Measurements from ENCODE around the gene SMIM41. TPM values are rescaled to one million over a fixed set of nuclear protein-coding genes. Genes with fewer than 3 reads are reported as not detected.

Gene SMIM41
- total RNA-seq, 1 donor from 2014 or later, result not detected

DNA sequence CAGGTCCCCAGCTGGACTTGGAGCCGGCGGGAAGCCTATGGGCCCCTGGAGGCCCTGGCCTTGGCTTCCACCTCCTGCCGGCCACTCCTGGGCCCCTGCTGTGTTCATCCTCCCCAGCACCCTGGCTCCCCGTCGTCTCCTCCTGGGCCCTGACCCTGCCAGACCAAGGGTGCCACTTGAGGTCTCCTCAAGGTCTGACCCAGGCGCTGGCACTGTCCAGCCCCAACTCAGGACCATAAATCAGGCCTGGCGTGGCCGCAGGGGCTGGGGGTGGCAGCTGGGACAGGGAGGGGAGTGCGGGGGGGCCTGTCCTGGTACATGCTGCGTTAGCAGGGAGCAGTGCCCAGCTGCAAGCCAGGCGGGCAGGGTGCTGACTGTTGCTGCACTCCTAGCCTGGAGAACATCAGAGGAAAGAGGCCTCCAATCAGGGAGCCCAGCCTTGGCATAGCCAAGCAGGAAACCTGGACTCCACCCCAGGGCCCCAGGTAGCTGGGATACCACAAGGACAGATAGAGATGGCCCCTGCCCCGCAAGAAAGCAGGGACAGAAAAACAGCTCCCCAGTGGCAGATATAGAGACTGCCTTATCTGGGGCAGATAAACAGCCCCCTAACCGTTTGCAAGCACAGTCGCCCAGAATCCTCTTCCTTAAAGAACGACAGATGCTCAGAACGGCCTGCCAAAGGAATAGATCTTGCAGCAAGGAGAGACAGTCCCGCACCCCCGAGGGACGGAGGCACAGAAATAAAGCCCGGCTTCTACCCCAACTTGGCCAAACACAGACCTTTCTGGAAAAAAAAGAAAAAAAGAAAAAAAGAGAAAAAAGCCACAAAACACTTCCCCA, 16.2 kb upstream of the SMIM41 start:
- DNase-seq, result no peak

GRCh38 chr12:52063981-52064649, 15.4 kb upstream of the SMIM41 start:
- DNase-seq, result peak; percentile 30

DNA sequence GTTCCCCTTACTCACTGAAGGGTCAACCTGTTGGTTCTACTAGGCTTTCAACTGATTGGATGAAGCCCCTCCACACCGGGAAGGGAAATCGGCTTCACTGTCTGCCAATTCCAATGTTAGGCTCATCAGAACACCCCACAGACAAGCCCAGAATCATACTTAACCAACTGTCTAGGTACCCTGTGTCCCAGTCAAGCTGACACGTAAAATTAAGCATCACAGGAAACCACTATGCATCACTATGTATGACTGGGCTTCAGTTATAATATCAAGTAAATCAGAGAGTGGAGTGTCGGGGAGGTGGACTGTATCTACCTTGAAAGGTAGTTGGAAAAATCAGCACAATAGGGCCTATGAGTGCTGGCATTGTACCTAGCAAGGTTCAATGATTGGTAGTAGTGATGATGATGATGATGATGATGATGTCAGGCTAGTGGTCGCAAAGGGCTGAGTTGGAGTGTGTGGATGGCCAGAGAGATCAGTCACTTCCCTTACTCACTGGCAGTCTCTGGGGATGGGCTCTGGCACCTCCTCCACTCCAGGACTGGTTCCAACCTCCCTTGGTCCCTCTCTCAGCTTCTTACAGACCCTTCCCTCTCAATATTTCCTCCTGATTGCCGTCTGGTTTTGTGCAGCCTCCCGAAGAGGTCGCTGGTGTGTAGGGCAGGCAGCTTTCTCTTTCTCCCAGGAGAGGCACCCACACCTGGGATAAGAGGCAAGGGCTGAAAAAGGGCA, 13.0 kb upstream of the SMIM41 start:
- no peak for DNase-seq

DNA sequence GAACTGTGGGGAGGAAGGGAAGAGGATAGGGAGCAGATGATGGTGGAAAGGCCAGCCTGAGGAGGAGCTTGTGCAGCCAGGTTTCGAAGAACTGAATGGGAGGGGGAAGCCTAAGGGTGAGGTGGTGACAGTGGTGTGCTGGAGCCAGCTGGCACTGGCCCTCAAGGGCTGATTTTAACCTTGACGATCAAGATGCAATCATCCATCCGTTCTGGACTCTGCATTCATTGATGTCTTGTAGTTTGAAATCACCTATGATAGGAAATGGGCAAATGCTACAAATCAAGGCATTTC, 12.5 kb upstream of the SMIM41 start:
- DNase-seq, result no peak

DNA sequence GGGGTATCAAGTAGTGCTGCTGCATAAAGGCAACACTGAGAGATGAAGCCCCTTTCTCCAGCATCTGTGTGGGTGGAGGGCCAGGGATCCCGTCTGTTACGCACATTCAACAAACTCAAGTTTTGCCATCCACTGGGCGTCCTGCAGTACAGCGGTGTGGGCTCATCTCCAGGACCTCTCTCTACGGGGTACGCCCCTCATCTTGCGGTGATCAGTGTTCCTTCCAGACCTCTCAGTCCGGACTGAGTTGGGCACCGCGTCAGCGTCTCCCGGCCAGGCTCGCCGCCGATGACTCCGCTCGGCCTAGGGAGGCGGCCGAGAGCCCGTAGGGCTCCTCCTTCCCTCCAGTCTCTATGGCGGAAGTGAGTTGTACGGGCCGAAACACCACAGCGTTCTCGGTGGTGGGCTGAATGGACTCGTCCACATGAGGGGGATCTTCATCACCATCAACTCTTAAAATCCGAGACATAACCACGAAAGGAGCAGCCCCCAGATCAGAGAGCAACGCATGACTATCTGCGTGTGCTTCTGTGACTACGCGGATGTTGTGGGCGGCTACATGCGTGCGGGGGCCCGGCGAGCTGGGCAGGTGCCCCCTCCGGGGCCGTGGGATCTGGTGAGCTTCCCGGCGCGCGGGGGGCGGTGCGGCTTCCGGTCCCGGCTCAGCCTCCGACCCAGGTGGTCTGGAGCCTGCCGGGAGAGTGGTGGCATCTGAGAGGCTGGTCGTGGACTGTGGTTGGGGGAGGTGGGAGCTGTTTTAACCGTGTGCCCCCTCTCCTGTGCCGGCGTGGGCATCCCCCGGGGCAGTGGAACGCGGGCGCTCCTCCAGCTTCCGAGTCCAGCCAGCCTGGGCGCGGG, 9.9 kb upstream of the SMIM41 start, which contains the start of gene ATG101:
Gene ATG101, plus strand, starts transcription at position 652 of the 858 bp plus-strand sequence. CDS start 3,673 bp downstream, outside the sequence.
- peak; percentile 97 for DNase-seq

- DNase-seq, result no peak
Measured at GRCh38 chr12:52070185-52070925, 9.1 kb upstream of the SMIM41 start.

DNA sequence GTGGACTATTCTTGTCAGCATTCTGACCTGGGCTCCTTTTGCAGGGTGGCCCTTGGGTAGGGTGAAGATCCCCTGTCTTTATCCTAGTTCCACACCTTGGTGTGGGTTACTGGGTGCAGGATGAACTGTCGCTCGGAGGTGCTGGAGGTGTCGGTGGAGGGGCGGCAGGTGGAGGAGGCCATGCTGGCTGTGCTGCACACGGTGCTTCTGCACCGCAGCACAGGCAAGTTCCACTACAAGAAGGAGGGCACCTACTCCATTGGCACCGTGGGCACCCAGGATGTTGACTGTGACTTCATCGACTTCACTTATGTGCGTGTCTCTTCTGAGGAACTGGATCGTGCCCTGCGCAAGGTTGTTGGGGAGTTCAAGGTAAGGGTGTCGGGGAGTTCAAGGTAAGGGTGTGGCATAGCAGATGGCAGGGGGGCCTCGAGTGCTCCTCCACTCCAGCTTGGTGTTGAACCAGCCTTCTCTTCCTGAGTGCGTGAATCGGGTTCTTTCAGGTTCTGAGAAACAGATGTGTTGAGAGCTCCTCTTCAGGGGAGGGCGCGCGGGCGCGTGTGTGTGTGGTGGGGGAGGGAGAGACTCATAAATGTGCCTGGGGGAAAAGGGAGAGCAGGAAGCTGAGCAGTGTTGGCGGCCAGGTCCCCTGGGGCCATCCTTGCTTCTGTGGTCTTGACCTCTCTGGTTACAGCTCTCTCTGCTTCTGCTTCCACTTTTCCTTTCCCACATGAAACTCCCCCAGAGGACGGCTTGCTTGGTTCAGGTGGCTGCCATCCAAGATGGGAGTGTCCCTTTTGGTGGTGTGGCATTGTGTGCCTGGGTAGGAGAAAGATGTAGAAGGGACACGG, 5.7 kb upstream of the SMIM41 start:
- DNase-seq, result no peak

DNA sequence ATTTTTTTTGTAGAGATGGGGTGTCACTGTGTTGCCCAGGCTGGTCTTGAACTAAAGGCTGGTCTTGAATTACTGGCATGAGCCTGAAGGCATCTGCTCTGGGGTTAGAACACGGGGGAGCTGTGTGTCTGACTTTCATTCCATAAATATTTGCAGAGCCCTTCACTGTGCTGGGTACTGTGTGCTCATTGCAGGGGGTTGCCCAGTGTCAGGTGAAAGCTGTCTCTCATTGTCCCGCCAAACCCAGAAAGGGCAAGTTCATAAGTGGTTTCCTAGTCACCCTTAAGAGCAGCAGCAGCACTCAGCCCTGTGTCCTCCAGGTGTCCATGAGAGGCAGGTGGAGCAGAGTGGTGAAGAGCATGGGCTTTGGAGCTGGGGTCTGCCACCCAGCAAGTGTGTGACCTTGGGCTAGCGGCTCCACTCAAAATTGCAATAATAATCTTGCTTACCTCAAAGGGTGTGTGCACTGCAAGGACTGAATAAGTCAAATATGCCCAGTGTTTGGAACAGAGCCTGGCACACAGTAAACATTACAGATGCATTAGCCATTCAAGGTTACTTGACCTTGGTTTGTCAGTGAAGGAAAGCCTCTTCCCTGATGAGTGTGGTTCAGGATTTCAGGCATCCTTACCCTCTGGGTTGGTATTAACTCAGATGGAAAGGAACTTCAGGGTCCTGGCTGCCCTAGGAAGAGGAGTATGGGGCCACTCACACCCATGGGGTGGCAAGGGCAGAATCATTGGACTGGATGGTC, 4.4 kb upstream of the SMIM41 start:
- DNase-seq, result no peak

DNA sequence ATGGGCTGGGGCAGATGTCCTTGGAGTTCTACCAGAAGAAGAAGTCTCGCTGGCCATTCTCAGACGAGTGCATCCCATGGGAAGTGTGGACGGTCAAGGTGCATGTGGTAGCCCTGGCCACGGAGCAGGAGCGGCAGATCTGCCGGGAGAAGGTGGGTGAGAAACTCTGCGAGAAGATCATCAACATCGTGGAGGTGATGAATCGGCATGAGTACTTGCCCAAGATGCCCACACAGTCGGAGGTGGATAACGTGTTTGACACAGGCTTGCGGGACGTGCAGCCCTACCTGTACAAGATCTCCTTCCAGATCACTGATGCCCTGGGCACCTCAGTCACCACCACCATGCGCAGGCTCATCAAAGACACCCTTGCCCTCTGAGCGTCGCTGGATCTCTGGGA, 2.7 kb upstream of the SMIM41 start:
- no peak for DNase-seq

DNA sequence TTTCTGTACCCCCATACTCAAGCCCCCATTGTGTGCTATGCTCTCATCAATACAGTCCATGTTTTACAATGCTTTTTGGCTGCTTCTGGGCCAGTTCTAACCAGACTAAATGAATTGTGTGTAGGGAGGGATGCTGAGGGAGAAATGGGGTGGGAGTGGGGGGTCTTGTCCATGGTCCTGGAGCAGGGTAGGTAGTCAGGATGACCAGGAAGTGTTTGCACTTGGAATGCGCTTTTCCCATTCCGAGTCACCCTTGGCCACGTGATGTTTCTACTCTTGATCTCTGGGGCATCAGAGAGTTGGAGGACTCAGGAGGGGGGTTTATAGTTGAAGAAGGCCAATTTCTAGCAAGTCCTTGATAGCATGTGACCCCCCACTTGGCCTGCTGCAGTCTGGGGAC, 1.2 kb upstream of the SMIM41 start:
- DNase-seq, result no peak

- DNase-seq, result no peak
Measured at GRCh38 chr12:52080403-52081251, 1.1 kb downstream of the SMIM41 start.

- DNase-seq, result no peak
Measured at GRCh38 chr12:52081263-52081733, 1.8 kb downstream of the SMIM41 start.

DNA sequence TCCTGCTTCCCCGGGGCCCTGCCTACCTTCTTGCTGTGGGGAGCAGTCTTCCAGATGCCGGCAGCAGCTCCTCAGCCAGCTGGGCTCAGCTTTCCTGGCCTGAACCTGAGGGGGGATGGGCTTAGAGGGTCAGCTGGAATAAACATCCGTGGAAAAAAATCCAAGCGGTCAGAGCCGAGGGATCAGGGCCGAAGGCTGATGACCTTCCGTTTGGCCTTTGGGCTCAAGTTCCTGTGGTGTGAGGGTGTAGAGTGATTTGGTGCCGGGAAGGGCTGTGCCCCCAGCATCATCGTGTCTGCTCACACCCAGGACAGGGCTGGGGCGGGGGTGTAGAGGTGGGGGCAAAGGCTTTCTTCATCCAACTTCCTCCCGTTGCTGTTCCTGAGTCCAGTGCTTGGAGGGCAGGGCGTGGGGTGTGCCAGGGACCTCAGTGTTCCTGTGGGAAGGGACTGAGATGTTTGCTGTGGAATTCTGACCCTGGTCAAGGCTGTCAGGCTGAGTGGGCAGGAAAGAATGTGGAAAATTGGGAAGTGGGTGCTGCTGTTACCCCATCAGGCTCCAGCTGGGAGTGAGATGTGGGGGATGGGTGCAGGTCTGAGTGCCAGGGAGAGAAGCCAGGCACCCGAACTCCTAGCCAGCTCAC, 2.6 kb downstream of the SMIM41 start:
- no peak for DNase-seq

DNA sequence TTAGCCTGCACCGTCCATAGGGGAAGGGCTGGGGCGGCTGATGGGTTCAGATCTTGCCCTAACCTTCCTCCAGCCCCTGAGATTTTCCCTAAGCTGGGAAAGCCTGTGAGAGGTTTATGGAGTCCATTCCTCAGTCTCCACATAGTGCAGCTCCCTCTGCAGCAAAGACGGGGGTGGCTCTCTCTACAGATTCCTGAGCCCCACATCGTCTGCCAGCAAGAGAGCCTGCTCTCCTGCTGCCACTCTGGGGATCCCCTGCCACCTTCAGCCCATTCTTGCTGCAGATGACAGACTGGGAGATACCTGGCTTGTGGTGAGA, 3.1 kb downstream of the SMIM41 start:
- no peak for DNase-seq

- no peak for DNase-seq
Measured at GRCh38 chr12:52082988-52083637, 3.6 kb downstream of the SMIM41 start.

DNA sequence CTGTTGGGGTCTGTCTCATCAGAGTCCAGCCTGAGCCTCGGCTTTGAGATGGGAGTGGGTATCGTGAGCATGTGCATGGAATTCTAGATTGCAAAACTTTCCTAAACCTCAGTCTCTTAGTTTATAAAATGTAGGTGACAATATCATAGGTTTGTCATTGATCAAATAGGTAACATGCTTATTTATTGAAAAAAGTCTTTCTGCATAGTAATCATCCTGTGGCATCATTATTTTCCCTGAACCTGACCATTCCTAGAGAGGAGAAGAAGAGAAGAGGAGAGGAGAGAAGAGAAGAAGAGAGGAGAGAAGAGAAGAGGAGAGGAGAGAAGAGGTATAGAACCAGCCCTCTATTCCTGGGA, 4.1 kb downstream of the SMIM41 start:
- DNase-seq, result no peak

DNA sequence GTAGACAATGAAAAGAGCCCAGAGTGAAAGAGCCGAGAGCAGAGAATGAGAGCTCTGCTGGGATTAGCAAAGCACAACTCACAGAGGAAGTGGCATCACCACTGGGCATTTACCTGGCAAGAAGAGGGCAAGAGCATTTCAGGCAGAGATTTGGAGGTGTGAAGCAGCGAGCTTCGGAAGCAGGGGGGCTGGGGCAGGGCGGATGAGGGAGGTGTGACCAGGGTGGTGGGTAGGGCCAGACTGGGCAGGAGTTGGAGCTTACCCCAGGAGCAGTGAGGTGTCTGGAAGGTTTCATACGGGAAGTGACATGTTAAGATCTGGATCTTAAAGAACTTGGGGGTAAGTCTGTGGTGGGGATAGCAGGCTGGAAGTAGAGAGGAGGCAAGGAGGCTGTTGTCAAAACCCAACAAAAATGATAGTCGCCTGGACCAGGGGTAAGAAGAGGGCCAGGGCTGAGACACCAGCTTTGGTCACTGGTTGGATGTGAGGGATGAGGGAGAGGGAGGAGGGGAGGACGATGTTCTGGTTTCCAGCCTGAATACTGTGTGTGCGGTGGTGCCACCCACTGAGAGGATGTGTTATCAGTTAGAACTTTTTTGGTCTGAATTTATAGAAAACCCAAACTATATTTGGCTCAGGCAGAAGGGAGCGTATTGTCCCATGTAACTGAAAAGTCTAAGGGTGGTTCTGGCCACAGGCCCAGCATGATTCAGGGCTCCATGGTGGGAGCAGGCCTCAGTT, 5.2 kb downstream of the SMIM41 start:
- no peak for DNase-seq
